HG02610 (cell line): ENCODE results near the gene C10orf88.
"Not testable (repeated sequence)": the region's sequence is repeated elsewhere in the genome, so short reads cannot be mapped to it uniquely, and the experiment has no call there.

ENCODE experiments used
- ATAC-seq: cut with Tn5 transposase; IDR thresholded peaks from one replicate; pipeline ENCODE4 v1.9.1; 2021; ENCODE audit warnings: mild to moderate bottlenecking, moderate library complexity; ENCODE audit not compliant: unreplicated experiment

C10orf88 gene

DNA sequence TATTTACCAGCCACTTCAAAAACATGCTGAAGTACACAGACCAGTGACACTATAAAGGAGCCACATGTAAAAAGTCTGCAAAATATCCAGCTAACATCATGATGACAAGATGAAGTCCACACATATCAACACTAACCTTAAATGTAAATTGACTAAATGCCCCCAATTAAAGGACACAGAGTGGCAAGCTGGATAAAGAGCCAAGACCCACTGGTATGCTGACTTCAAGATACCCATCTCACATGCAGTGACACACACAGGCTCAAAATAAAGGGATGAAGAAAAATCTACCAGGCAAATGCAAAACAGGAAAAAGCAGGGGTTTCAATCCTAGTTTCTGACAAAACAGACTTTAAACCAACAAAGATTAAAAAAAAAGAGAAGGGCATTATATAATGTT, 12.9 kb upstream of the C10orf88 start:
- no peak for ATAC-seq

GRCh38 chr10:122962405-122962804, 8.4 kb upstream of the C10orf88 start:
- no peak for ATAC-seq

GRCh38 chr10:122957474-122957873, 3.4 kb upstream of the C10orf88 start:
- no peak for ATAC-seq

DNA sequence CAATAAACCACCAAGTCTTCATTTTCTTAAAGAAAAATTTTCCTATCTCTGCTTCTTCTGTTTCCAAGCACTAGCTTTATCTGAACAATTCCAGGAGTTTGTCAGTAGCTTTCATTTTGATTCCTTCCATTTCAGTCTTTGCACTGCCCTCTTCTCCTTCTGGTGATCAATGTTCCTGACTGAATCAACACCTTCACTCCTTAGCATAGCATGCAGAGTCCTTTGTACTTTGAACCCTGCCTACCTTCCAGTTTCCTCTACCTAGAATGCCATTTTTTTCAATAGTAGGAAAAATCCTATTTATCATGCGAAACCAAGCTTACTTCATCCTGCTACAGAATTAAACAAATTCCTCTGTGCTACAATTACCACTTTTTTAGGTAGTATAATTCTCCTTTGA, 1.9 kb upstream of the C10orf88 start:
- no peak for ATAC-seq

- no peak for ATAC-seq
These were observed 664 bp upstream of the C10orf88 start for GRCh38 chr10:122954731-122955050.

DNA sequence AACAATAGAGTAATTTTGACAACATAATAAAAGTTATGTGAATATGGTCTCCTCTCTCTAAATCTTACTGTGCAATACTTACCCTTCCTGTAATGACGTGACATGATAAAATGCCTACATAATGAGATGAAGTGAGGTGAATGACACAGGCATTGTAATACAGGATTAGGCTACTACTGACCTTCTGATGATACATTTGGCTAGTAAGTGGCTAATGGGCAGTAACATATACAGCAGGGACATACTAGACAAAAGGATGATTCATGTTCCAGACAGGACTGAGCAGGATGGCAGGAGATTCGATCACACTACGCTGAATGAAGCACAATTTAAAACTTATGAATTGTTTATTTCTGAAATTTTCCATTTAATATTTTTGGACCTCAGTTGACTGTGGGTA, 4.7 kb downstream of the C10orf88 start:
- no peak for ATAC-seq

GRCh38 chr10:122939856-122940543, 14.0 kb downstream of the C10orf88 start:
- ATAC-seq = no peak

DNA sequence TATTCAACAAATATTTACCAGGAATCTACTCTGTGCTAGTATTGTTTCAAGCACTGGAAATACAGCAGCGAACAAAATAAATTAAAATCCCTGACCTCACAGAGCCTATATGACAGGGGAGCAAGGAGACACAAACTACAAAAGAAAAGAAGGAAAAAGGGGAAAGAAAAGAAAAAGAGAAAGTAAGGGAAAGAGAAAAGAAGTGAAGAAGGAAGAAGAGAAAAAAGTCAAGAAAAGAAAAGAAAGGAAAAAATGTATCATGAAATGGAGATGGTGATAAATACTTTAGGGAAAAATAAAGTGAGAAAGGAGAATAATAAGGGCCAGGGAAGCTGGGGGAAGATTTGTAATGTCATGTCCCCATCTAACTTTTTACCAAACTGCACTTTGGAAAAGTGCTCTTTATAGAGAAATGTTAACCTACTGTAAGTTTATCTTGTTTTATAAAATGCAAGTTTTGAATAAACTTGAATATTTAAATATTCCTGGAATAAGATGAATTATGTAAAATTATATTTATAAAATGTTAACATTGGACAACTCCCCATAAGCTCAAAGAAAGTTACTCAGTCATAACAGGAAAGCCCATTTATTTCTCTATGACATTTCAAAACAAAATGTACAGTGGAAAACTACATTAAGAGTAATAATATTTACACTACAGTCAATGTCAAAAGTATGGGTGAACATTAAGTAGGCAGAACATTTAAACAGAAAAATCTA, 14.7 kb downstream of the C10orf88 start:
- ATAC-seq = no peak

DNA sequence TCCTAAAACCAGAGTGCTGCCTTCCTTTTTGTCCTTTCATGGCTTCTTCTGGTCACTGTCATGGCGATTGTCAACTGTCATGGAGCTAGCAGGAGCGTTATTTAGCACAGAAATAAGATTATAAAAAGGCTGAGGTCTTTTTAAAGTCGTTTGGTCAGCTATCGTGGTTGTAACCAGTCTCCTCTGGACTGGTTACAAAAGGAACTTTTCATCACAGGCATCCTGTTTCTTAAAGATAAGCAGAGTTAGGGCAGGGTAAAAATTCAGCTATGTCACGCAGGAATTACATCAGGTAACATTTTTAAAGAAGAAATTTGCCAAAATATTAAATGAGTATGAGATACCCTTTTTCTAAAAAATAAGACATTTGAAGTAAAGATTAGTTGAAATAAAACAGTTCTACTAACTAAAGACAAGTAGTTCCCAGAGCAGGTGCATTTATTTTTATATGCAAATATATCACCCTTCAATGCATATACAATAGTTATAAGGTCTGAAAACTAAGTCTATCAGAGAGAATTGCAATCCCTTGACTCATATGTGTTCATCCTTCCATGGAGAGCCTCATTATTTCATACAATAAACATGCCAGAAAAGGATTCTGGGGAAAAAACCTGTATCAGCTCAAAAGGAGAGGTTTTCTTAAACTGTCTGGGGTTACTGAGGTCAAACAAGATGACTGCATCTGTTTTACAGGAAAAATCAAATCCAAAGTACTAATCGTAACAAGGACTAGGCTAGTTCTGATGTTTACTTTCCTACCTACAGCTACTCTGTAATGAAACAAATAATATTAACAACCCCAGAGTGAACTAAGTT, 22.7 kb downstream of the C10orf88 start:
- no peak for ATAC-seq

GRCh38 chr10:122930140-122930539, 23.9 kb downstream of the C10orf88 start:
- ATAC-seq = no peak

GRCh38 chr10:122915700-122916099, 38.3 kb downstream of the C10orf88 start:
- no peak for ATAC-seq

DNA sequence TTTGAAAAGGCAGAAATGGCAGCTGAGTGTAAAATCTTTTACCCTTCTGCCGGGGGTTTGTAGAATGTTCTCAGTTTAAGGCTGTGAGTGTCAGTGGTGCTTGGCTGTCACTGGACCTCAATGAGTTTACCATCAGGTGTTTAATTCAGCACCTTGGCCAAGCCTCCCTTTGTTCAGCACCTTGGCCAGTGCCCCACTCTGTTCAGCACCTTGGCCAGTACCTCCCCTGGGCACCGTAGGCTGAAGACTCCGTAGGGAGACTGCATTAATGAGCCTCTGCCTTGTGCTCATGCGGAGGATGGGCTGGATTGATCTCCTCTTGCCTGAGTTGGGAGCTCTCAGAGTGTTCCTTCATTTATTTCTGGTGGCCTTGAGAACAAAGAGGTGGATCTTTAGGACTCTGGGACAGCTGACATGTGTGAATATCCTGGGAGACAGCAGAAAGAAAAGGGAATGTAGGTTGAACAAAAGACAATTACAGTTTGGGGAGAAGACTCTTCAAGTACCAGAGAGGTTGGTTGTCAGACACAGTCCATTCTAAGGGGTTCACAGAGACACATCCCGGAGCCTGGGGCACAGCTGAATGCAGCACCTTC, 42.0 kb downstream of the C10orf88 start:
- ATAC-seq = no peak

- ATAC-seq = no peak
These were observed 43.7 kb downstream of the C10orf88 start, which contains the start of gene FAM24A for GRCh38 chr10:122910310-122910709. FAM24A (plus strand) TSS chr10:122910610; CDS start chr10:122911635, 1,025 bp downstream.

- ATAC-seq = not testable (repeated sequence)
These were observed 50.2 kb downstream of the C10orf88 start for GRCh38 chr10:122903861-122904260.

DNA sequence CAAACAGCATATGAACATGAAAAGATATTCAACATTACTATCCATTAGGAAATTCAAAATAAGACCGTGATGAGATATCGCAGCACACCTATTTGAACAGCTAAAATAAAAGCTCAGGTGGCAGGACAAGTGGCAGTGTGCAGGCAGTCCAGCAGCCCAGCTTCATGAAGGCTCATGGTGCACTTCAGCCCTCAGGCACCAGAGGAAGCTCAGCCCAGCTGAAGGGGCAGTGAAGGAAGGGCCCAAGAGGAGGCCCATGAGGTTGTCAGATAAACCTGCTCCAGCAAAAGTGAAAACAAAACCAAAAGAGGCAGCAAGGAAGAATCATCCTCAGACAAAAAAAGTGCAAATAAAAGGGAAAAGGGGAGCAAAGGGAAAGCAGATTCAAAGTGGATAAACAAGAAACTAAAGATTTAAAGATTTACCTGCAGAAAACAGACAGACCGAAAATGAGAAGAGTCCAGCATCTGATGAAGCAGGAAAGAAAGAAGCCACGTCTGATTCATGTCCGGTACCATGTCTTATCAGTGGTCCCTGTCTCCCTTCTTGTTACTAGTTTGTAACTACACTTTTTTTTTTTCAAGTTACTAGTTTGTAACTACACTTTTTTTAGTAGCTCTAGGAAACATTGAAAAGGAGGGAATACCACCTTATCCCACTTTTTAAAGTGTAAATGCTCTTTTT, 59.6 kb downstream of the C10orf88 start:
- ATAC-seq = no peak

DNA sequence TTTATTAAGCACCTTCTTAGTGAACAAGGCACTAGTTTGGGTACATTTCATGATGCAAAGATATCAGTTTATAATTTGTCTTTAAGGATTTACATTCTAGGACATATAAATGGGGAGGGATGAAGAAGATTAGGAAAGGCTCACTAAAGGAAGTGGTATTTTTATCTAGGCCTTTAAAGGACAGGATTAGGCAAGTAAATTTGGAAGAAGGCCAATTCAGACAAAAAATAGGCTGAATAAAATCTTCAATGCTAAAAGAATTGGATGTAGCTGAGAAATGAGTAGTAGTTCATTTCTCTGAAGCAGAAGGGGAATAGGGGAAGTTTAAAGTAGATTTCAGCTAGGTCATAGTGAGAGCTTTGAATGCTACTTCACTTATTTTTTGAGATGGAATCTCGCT, 69.9 kb downstream of the C10orf88 start:
- no peak for ATAC-seq

- no peak for ATAC-seq
These were observed 71.3 kb downstream of the C10orf88 start for GRCh38 chr10:122882766-122883165.
